Neural cell (in vitro differentiated cells): Measurements from ENCODE around the gene FOXP4. TPM values are rescaled to one million over a fixed set of nuclear protein-coding genes. Genes with fewer than 3 reads are reported as not detected.

Experiments used
- H2AFZ ChIP-seq: fragments of 200-600, 300-800 bp; sonication (generic), shearing (Covaris generic); 2 replicates; pipeline ENCODE4 v1.6.0; 2014; ENCODE audit warnings: low read depth, mild to moderate bottlenecking, antibody characterized with exemption, low read length, moderate library complexity
- H3F3A ChIP-seq: fragments of 200-600 bp; shearing (Covaris generic); 2 replicates; pipeline ENCODE4 v1.6.1; 2016; ENCODE audit warnings: mild to moderate bottlenecking, moderate library complexity, mixed read lengths, antibody characterized with exemption, low read length; ENCODE audit not compliant: insufficient read depth, poor library complexity, severe bottlenecking
- H3K27ac ChIP-seq: fragments of 200-600, 300-800 bp; sonication (generic), shearing (Covaris generic); 2 replicates; pipeline ENCODE4 v1.5.1; 2014; ENCODE audit warnings: mild to moderate bottlenecking, low read length, moderate library complexity
- H3K27me3 ChIP-seq: fragments of 300-800, 200-600 bp; sonication (generic), shearing (Covaris generic); 2 replicates; pipeline ENCODE4 v1.6.0; 2014; ENCODE audit warnings: mild to moderate bottlenecking, low read depth, low read length, moderate library complexity; ENCODE audit not compliant: insufficient read depth
- H3K36me3 ChIP-seq: fragments of 300-800, 200-600 bp; sonication (generic), shearing (Covaris generic); 2 replicates; pipeline ENCODE4 v1.5.1; 2014; ENCODE audit warnings: mild to moderate bottlenecking, antibody characterized with exemption, low read length, moderate library complexity; ENCODE audit not compliant: insufficient read depth
- H3K4me2 ChIP-seq: fragments of 300-800, 200-600 bp; sonication (generic), shearing (Covaris generic); 2 replicates; pipeline ENCODE4 v1.6.0; 2014; ENCODE audit warnings: mild to moderate bottlenecking, low read length
- H3K4me3 ChIP-seq: fragments of 300-800, 200-600 bp; sonication (generic), shearing (Covaris generic); 2 replicates; pipeline ENCODE4 v1.5.1; 2014; ENCODE audit warnings: mild to moderate bottlenecking, low read length, moderate library complexity
- H3K79me2 ChIP-seq: fragments of 200-600 bp; shearing (Covaris generic); replicated peaks from 2 replicates; pipeline ENCODE4 v1.6.0; 2014; ENCODE audit warnings: mild to moderate bottlenecking, low read length, moderate library complexity; ENCODE audit not compliant: insufficient read depth
- H3K9ac ChIP-seq: fragments of 300-800, 200-600 bp; sonication (generic), shearing (Covaris generic); 2 replicates; pipeline ENCODE4 v1.6.1; 2016; ENCODE audit warnings: mild to moderate bottlenecking, low read length, mixed read lengths
- H3K9me2 ChIP-seq: fragments of 200-600 bp; shearing (Covaris generic); 2 replicates; pipeline ENCODE4 v1.6.1; 2016; ENCODE audit warnings: mild to moderate bottlenecking, low read length, mixed read lengths; ENCODE audit not compliant: insufficient read depth
- H3K9me3 ChIP-seq: fragments of 200-600, 300-800 bp; sonication (generic), shearing (Covaris generic); 2 replicates; pipeline ENCODE4 v1.6.1; 2016; ENCODE audit warnings: mild to moderate bottlenecking, mixed run types, low read length, moderate library complexity, mixed read lengths
- H4K20me1 ChIP-seq: fragments of 200-600 bp; shearing (Covaris generic); 2 replicates; pipeline ENCODE4 v1.6.1; 2016; ENCODE audit warnings: mild to moderate bottlenecking, mixed run types; ENCODE audit not compliant: insufficient read depth
- EP300 ChIP-seq: fragments of 450-650 bp; conservative IDR thresholded peaks from 2 replicates; pipeline ENCODE4 v1.6.1; 2014; ENCODE audit warnings: antibody characterized with exemption, mild to moderate bottlenecking, moderate library complexity; ENCODE audit not compliant: poor library complexity, severe bottlenecking
- EZH2 ChIP-seq: fragments of 200-600, 300-800 bp; shearing (Covaris generic), sonication (generic); IDR thresholded peaks from 2 replicates; pipeline ENCODE4 v1.6.1; 2014; ENCODE audit warnings: antibody characterized with exemption, low read length, borderline replicate concordance, mild to moderate bottlenecking; ENCODE audit not compliant: insufficient read depth, poor library complexity, severe bottlenecking
- MXI1 ChIP-seq: fragments of 450-650 bp; conservative IDR thresholded peaks from 2 replicates; pipeline ENCODE4 v1.6.1; 2014; ENCODE audit warnings: antibody characterized with exemption, mild to moderate bottlenecking; ENCODE audit not compliant: poor library complexity, severe bottlenecking
- POLR2AphosphoS5 ChIP-seq: IDR thresholded peaks from 2 replicates; pipeline ENCODE4 v1.6.1; 2012
- RAD21 ChIP-seq: fragments of 450-650 bp; conservative IDR thresholded peaks from 2 replicates; pipeline ENCODE4 v1.6.1; 2014; ENCODE audit warnings: antibody characterized with exemption, mild to moderate bottlenecking, moderate library complexity
- SMC3 ChIP-seq: fragments of 450-650 bp; conservative IDR thresholded peaks from 2 replicates; pipeline ENCODE4 v1.6.1; 2014; ENCODE audit warnings: antibody characterized with exemption, mild to moderate bottlenecking, moderate library complexity; ENCODE audit not compliant: poor library complexity
- TAF1 ChIP-seq: IDR thresholded peaks from 2 replicates; pipeline ENCODE4 v1.6.1; 2012; ENCODE audit warnings: low read depth
- polyA plus RNA-seq: library from polyadenylated mRNA; depleted of rRNA; stranded (reverse); fragments of >200 nt; gene quantifications from 2 replicates; pipeline ENCODE4 v1.2.3, GENCODE V29; 2014
- TF ChIP-seq, protein P1 (sequence below): IDR thresholded peaks from 2 replicates; pipeline ENCODE4 v1.6.1; 2012; ENCODE audit warnings: borderline replicate concordance
- TF ChIP-seq, protein P2 (sequence below): fragments of 450-650 bp; IDR thresholded peaks from 2 replicates; pipeline ENCODE4 v1.5.1; 2014; ENCODE audit warnings: antibody characterized with exemption, mild to moderate bottlenecking, moderate library complexity; ENCODE audit not compliant: poor library complexity, severe bottlenecking

The FOXP4 gene
- polyA plus RNA-seq, 1 donor from 2014 or later = 7.1 TPM

DNA sequence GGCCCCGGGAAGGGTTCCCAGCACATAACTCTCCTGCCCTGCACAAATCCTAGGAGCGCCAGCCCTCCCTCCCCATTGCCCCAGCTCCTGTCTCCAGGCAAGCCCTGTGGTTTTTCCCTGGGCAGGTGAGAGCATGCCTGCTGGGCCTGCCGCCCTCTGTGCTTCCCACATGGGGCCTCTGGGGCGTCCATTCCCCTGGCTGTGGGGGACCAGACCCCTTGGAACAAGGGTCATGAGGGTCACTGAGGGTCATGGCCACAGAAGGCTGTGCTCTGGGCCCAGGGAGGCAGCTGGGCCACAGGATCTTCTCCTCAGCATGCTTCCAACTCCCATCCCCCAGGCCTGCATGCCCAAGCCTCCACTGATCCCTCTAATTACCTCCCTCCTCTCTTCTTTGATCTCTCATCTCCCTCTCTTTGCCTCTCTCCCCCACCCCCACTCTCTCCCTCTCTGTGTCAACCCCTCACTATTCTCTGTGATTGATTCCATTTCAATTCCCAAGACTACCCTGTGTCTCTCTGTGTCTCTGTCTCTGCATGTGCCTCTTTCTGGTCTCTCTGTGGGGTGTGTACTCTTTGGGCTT lies 98.2 kb downstream of the FOXP4 start:
- H3K9ac ChIP-seq = peak overlapping the region; percentile 44
- no peaks in the 10 kb centered on the region for H4K20me1 ChIP-seq
- no peaks in the 10 kb centered on the region for H3F3A ChIP-seq
- H3K9me2 ChIP-seq = no peaks in the 10 kb centered on the region
- no peak for TF ChIP-seq SMC3
- TF ChIP-seq, protein P1, sequence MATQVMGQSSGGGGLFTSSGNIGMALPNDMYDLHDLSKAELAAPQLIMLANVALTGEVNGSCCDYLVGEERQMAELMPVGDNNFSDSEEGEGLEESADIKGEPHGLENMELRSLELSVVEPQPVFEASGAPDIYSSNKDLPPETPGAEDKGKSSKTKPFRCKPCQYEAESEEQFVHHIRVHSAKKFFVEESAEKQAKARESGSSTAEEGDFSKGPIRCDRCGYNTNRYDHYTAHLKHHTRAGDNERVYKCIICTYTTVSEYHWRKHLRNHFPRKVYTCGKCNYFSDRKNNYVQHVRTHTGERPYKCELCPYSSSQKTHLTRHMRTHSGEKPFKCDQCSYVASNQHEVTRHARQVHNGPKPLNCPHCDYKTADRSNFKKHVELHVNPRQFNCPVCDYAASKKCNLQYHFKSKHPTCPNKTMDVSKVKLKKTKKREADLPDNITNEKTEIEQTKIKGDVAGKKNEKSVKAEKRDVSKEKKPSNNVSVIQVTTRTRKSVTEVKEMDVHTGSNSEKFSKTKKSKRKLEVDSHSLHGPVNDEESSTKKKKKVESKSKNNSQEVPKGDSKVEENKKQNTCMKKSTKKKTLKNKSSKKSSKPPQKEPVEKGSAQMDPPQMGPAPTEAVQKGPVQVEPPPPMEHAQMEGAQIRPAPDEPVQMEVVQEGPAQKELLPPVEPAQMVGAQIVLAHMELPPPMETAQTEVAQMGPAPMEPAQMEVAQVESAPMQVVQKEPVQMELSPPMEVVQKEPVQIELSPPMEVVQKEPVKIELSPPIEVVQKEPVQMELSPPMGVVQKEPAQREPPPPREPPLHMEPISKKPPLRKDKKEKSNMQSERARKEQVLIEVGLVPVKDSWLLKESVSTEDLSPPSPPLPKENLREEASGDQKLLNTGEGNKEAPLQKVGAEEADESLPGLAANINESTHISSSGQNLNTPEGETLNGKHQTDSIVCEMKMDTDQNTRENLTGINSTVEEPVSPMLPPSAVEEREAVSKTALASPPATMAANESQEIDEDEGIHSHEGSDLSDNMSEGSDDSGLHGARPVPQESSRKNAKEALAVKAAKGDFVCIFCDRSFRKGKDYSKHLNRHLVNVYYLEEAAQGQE = no peak
- no peak for TF ChIP-seq MXI1
- TF ChIP-seq POLR2AphosphoS5 = no peak
- TF ChIP-seq TAF1 = no peak
- TF ChIP-seq EP300 = no peak
- no peak for TF ChIP-seq RAD21
- H3K36me3 ChIP-seq = no peaks in the 10 kb centered on the region
- H3K9me3 ChIP-seq = no peaks in the 10 kb centered on the region
- no peaks in the 10 kb centered on the region for H3K79me2 ChIP-seq
- peak overlapping the region; percentile 33 for H3K4me2 ChIP-seq
- H3K4me3 ChIP-seq = no peak overlapping the region
- H3K27me3 ChIP-seq = peaks cover 11% of the 10 kb centered on the region
- H3K27ac ChIP-seq = peak overlapping the region; percentile 25
- H2AFZ ChIP-seq = peak overlapping the region; percentile 41

DNA sequence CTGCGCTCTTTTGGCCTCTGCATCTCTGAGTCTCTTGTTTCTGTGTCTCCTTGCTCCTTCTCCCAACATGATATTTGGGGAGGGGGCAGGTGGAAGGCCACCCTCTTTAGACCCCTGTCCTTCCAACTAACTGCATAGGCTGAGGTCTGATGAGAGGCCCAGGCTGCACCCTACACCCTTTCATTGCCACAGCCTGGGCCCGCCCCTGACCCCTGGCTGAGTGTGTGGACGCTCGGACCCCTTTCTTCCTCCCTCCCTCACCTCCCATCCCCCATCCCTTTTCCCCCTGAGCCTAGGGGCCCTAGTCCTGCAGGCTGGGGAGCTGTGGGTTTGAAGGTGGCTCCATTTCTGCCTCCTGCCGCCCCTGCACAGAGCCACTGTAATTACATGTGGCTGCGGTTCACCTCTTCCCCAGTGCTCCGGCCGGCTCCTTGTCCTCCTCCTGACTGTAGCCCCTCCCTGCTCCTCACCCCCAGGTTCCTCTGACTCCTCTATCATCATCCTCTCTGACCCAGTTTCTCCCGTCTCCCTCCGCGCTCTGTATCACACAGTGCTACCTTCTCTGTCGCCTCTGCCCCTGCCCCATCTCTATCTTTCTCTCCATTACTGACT lies 98.9 kb downstream of the FOXP4 start:
- Histone ChIP-seq H2AFZ (peak overlapping the region; percentile 41), H3K9ac (peak overlapping the region; percentile 44), H3K4me3 (peak overlapping the region; percentile 15), H3K4me2 (no peak overlapping the region), H3K9me3 (no peaks in the 10 kb centered on the region), H3F3A (no peaks in the 10 kb centered on the region), H3K79me2 (no peaks in the 10 kb centered on the region), H3K27me3 (peaks cover 3% of the 10 kb centered on the region), H3K27ac (peak overlapping the region; percentile 25), H3K9me2 (no peaks in the 10 kb centered on the region), H4K20me1 (no peaks in the 10 kb centered on the region), H3K36me3 (no peaks in the 10 kb centered on the region)
- no peak for TF ChIP-seq TAF1
- no peak for TF ChIP-seq RAD21
- TF ChIP-seq EP300 = no peak
- TF ChIP-seq SMC3 = no peak
- no peak for TF ChIP-seq POLR2AphosphoS5
- TF ChIP-seq EZH2 = no peak
- TF ChIP-seq, protein P2, sequence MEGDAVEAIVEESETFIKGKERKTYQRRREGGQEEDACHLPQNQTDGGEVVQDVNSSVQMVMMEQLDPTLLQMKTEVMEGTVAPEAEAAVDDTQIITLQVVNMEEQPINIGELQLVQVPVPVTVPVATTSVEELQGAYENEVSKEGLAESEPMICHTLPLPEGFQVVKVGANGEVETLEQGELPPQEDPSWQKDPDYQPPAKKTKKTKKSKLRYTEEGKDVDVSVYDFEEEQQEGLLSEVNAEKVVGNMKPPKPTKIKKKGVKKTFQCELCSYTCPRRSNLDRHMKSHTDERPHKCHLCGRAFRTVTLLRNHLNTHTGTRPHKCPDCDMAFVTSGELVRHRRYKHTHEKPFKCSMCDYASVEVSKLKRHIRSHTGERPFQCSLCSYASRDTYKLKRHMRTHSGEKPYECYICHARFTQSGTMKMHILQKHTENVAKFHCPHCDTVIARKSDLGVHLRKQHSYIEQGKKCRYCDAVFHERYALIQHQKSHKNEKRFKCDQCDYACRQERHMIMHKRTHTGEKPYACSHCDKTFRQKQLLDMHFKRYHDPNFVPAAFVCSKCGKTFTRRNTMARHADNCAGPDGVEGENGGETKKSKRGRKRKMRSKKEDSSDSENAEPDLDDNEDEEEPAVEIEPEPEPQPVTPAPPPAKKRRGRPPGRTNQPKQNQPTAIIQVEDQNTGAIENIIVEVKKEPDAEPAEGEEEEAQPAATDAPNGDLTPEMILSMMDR = no peak
- TF ChIP-seq, protein P1 = no peak
- no peak for TF ChIP-seq MXI1
